Body of pancreas (tissue), 4 donors: ENCODE results near the gene CLECL1. TPM values are rescaled to one million over a fixed set of nuclear protein-coding genes. Genes with fewer than 3 reads are reported as not detected.
"Not testable (repeated sequence)": the region's sequence is repeated elsewhere in the genome, so short reads cannot be mapped to it uniquely, and the experiment has no call there.

ENCODE experiments used
- ATAC-seq: fragments of 150-250 bp; one replicate; pipeline ENCODE4 v1.9.1; 2016
- DNase-seq, 4 donors: peaks; one replicate each; pipeline ENCODE4 v3.0.0-alpha.2; 2019
- H3K27ac ChIP-seq, 4 donors: fragments of 200-600 bp; sonication (generic); 1 replicate in 3 of 4; 2 replicates in 1 of 4; pipeline versions ENCODE4 v1.5.1 to v1.6.1; 2016 to 2019; ENCODE audit warnings: mild to moderate bottlenecking in 1 of 4, mixed read lengths in 1 of 4, moderate library complexity in 1 of 4
- H3K27me3 ChIP-seq, 2 donors: fragments of 200-600 bp; sonication (generic); one replicate each; pipeline ENCODE4 v1.6.0; 2016; ENCODE audit warnings: mild to moderate bottlenecking in 1 of 2
- H3K36me3 ChIP-seq, 2 donors: fragments of 200-600 bp; sonication (generic); replicated peaks in 1 of 2; 2 replicates each; pipeline ENCODE4 v1.5.1; 2016; ENCODE audit warnings: low read depth in 2 of 2; ENCODE audit not compliant: insufficient read depth in 1 of 2
- H3K4me1 ChIP-seq: fragments of 200-600 bp; sonication (generic); one replicate; pipeline ENCODE4 v1.6.0; 2016
- H3K4me3 ChIP-seq, 2 donors: fragments of 200-600 bp; sonication (generic); 1 replicate in 1 of 2; 2 replicates in 1 of 2; pipeline ENCODE4 v1.5.1; 2016 to 2019
- H3K9me3 ChIP-seq, 3 donors: fragments of 200-600 bp; sonication (generic); 1 replicate in 2 of 3; 2 replicates in 1 of 3; pipeline ENCODE4 v1.5.1; 2016
- CTCF ChIP-seq, 7 experiments: fragments of 450-650 bp in 4 of 7; fragments of 200-600 bp in 3 of 7; sonication (generic) in 3 of 7; IDR thresholded peaks; one replicate each; pipeline ENCODE4 v1.5.1; 2016 to 2019; ENCODE audit warnings: antibody characterized with exemption in 7 of 7
- POLR2A ChIP-seq, 3 donors: fragments of 450-650 bp; IDR thresholded peaks; one replicate each; pipeline ENCODE4 v1.6.1; 2016; ENCODE audit warnings: antibody characterized with exemption in 3 of 3, mild to moderate bottlenecking in 2 of 3
- WGBS, 2 donors: methylation state at CpG; one replicate each; pipeline ENCODE4 v1.1.5; 2017; 5-methylcytosine and 5-hydroxymethylcytosine counted together
- intact Hi-C: fragments of 100-400 bp; cut with DNase I; formaldehyde crosslinking; loops from one replicate; pipeline ENCODE4 v1.15.1; 2023
- total RNA-seq, 2 donors: library from RNA; depleted of rRNA; stranded (reverse); fragments of >200 nt; gene quantifications; one replicate each; pipeline ENCODE4 v1.1.0, GENCODE V29; 2016

CLECL1 gene
- total RNA-seq, 2 donors from 2014 or later: not detected

GRCh38 chr12:9740106-9740750, 7.3 kb upstream of the CLECL1 start:
- ATAC-seq: peak; percentile 61
- 42 to 74% methylated on average over 7 of the region's 7 CpGs for WGBS, 2 donors

GRCh38 chr12:9739404-9740105, 6.7 kb upstream of the CLECL1 start:
- peak; percentile 55 for ATAC-seq

More at GRCh38 chr12:9740106-9740750, 7.3 kb upstream of the CLECL1 start:
- no peaks in the 10 kb centered on the region for H3K36me3 ChIP-seq
- TF ChIP-seq POLR2A (IDR thresholded peaks at IDR 0.05): no peak
- TF ChIP-seq CTCF (IDR thresholded peaks at IDR 0.05): no peak
- H3K4me3 ChIP-seq: no peak overlapping the region
- H3K9me3 ChIP-seq: no peaks in the 10 kb centered on the region
- no peak for DNase-seq
- intact Hi-C loops: loop anchor here (10.0 kb wide), 1 partner anchor 185 kb away; no protein-coding TSS in a partner anchor
- peak overlapping the region in 3 of 4 donors; percentile 16 to 70 (median 66) for H3K27ac ChIP-seq
- H3K27me3 ChIP-seq: no peaks in the 10 kb centered on the region
- H3K4me1 ChIP-seq: peaks cover 15% of the 10 kb centered on the region

GRCh38 chr12:9738905-9739304, 6.0 kb upstream of the CLECL1 start:
- H3K4me3 ChIP-seq, intact Hi-C loops, H3K36me3 ChIP-seq, DNase-seq, H3K9me3 ChIP-seq, H3K27me3 ChIP-seq, ATAC-seq: not testable (repeated sequence)
- Histone ChIP-seq H3K27ac (peak overlapping the region in 2 of 4 donors; percentile 66 to 70), H3K4me1 (peaks cover 15% of the 10 kb centered on the region)
- 84 to 89% methylated on average over 14 of the region's 14 CpGs for WGBS, 2 donors

More at GRCh38 chr12:9739404-9740105, 6.7 kb upstream of the CLECL1 start:
- not testable (repeated sequence) for H3K4me3 ChIP-seq, H3K27me3 ChIP-seq, H3K9me3 ChIP-seq, H3K36me3 ChIP-seq
- 57 to 79% methylated on average over 12 to 40 of the region's 54 CpGs for WGBS, 2 donors
- peak overlapping the region in 3 of 4 donors; percentile 16 to 70 (median 66) for H3K27ac ChIP-seq
- H3K4me1 ChIP-seq: peaks cover 15% of the 10 kb centered on the region
- intact Hi-C loops: loop anchor here (10.0 kb wide), 1 partner anchor 185 kb away; no protein-coding TSS in a partner anchor
- peak; percentile 27 to 68 (median 40) for TF ChIP-seq POLR2A (IDR thresholded peaks at IDR 0.05)
- peak in 3 of 4 donors; percentile 42 to 63 (median 53) for DNase-seq

- no peak for ATAC-seq
- no peaks in the 10 kb centered on the region for H3K27me3 ChIP-seq
- TF ChIP-seq POLR2A (IDR thresholded peaks at IDR 0.05) (no peak), CTCF (IDR thresholded peaks at IDR 0.05) (no peak)
- H3K4me1 ChIP-seq: peaks cover under 1% of the 10 kb centered on the region
- no peak overlapping the region for H3K4me3 ChIP-seq
- peak overlapping the region in 3 of 4 donors; percentile 0 to 76 (median 5) for H3K27ac ChIP-seq
- no peak for DNase-seq
- no peaks in the 10 kb centered on the region for H3K9me3 ChIP-seq
- intact Hi-C loops: no loop called here
- WGBS, 2 donors: 45 to 48% methylated on average over 3 of the region's 3 CpGs
- H3K36me3 ChIP-seq: no peaks in the 10 kb centered on the region
Observed at GRCh38 chr12:9736936-9737705, 4.2 kb upstream of the CLECL1 start.

GRCh38 chr12:9735601-9736000, 2.7 kb upstream of the CLECL1 start:
- H3K27ac ChIP-seq: no peak overlapping the region
- no peaks in the 10 kb centered on the region for H3K27me3 ChIP-seq
- no peaks in the 10 kb centered on the region for H3K36me3 ChIP-seq
- TF ChIP-seq CTCF (IDR thresholded peaks at IDR 0.05): no peak
- no peak for TF ChIP-seq POLR2A (IDR thresholded peaks at IDR 0.05)
- intact Hi-C loops: no loop called here
- no peaks in the 10 kb centered on the region for H3K4me1 ChIP-seq
- ATAC-seq (no peak), DNase-seq (no peak)
- H3K9me3 ChIP-seq: no peaks in the 10 kb centered on the region
- H3K4me3 ChIP-seq: no peak overlapping the region
- 75 to 83% methylated on average over 3 of the region's 3 CpGs for WGBS, 2 donors
